ENCODE results near the gene ARHGEF18. TPM values are rescaled to one million over a fixed set of nuclear protein-coding genes. Genes with fewer than 3 reads are reported as not detected.
A peak's percentile ranks its signal among the peaks of the same experiment; 100 is the strongest.
"Not testable (repeated sequence)": the region's sequence is repeated elsewhere in the genome, so short reads cannot be mapped to it uniquely, and the experiment has no call there.

ARHGEF18 gene
- total RNA-seq, 2 donors from 2014 or later, result 42.3 to 56.3 TPM

- Mint-ChIP-seq H3K9me3 (no peaks in the 10 kb centered on the region), H3K36me3 (no peaks in the 10 kb centered on the region)
Observed at GRCh38 chr19:7333198-7334118, 15.3 kb upstream of the ARHGEF18 start.

GRCh38 chr19:7336321-7336973 is 12.3 kb upstream of the ARHGEF18 start:
- H3K4me1 Mint-ChIP-seq (ENCODE audit: low read depth in 2 of 2), result peaks cover 31 to 42% of the 10 kb centered on the region in 2 donors
- peaks cover 11 to 14% of the 10 kb centered on the region in 2 donors for H3K27me3 Mint-ChIP-seq
- H3K36me3 Mint-ChIP-seq, result no peaks in the 10 kb centered on the region
- H3K27ac Mint-ChIP-seq, result peak overlapping the region in 1 of 2 donors; percentile 85
- DNase-seq (ENCODE audit: low spot score) (no peak), ATAC-seq (no peak)
- H3K9me3 Mint-ChIP-seq, result no peaks in the 10 kb centered on the region
- H3K4me3 Mint-ChIP-seq, result peak overlapping the region; percentile 67

More at GRCh38 chr19:7333198-7334118, 15.3 kb upstream of the ARHGEF18 start:
- no peak for ATAC-seq
- H3K27me3 Mint-ChIP-seq, result peaks cover 11 to 14% of the 10 kb centered on the region in 2 donors
- no peak for DNase-seq (ENCODE audit: low spot score)
- peaks cover 22 to 31% of the 10 kb centered on the region in 2 donors for H3K4me1 Mint-ChIP-seq (ENCODE audit: low read depth in 2 of 2)
- H3K27ac Mint-ChIP-seq, result no peak overlapping the region
- no peak overlapping the region for H3K4me3 Mint-ChIP-seq

- peak; percentile 91 for ATAC-seq
- DNase-seq (ENCODE audit: low spot score), result peak; percentile 71
Observed at GRCh38 chr19:7337380-7338194, 11.2 kb upstream of the ARHGEF18 start.

GRCh38 chr19:7340959-7341837 is 7.5 kb upstream of the ARHGEF18 start:
- peak; percentile 32 to 53 for ATAC-seq
- no peaks in the 10 kb centered on the region for H3K9me3 Mint-ChIP-seq
- peak overlapping the region; percentile 15 for H3K4me3 Mint-ChIP-seq
- peaks cover 0 to 6% of the 10 kb centered on the region in 2 donors for H3K27me3 Mint-ChIP-seq
- H3K36me3 Mint-ChIP-seq, result no peaks in the 10 kb centered on the region
- peaks cover 46% of the 10 kb centered on the region in 2 donors for H3K4me1 Mint-ChIP-seq (ENCODE audit: low read depth in 2 of 2)
- DNase-seq (ENCODE audit: low spot score), result peak; percentile 79
- peak overlapping the region in 1 of 2 donors; percentile 69 for H3K27ac Mint-ChIP-seq

More at GRCh38 chr19:7337380-7338194, 11.2 kb upstream of the ARHGEF18 start:
- peak overlapping the region; percentile 67 for H3K4me3 Mint-ChIP-seq
- peaks cover 11 to 14% of the 10 kb centered on the region in 2 donors for H3K27me3 Mint-ChIP-seq
- no peaks in the 10 kb centered on the region for H3K36me3 Mint-ChIP-seq
- no peaks in the 10 kb centered on the region for H3K9me3 Mint-ChIP-seq
- H3K27ac Mint-ChIP-seq, result peak overlapping the region; percentile 7 to 85
- H3K4me1 Mint-ChIP-seq (ENCODE audit: low read depth in 2 of 2), result peaks cover 34 to 42% of the 10 kb centered on the region in 2 donors

- Mint-ChIP-seq H3K27ac (peak overlapping the region in 1 of 2 donors; percentile 34), H3K27me3 (peaks cover 0 to 1% of the 10 kb centered on the region in 2 donors), H3K36me3 (no peaks in the 10 kb centered on the region), H3K9me3 (no peaks in the 10 kb centered on the region), H3K4me1 (ENCODE audit: low read depth in 2 of 2) (peaks cover 46% of the 10 kb centered on the region in 2 donors), H3K4me3 (no peak overlapping the region)
- no peak for DNase-seq (ENCODE audit: low spot score)
- no peak for ATAC-seq
Observed at GRCh38 chr19:7342143-7342542, 6.6 kb upstream of the ARHGEF18 start.

GRCh38 chr19:7346488-7346971 is 2.2 kb upstream of the ARHGEF18 start:
- DNase-seq (ENCODE audit: low spot score) (no peak), ATAC-seq (no peak)
- no peaks in the 10 kb centered on the region for H3K36me3 Mint-ChIP-seq
- peak overlapping the region; percentile 32 for H3K4me3 Mint-ChIP-seq
- peaks cover 3% of the 10 kb centered on the region for H3K9me3 Mint-ChIP-seq
- H3K4me1 Mint-ChIP-seq (ENCODE audit: low read depth in 2 of 2), result peaks cover 46 to 54% of the 10 kb centered on the region in 2 donors
- no peaks in the 10 kb centered on the region for H3K27me3 Mint-ChIP-seq
- H3K27ac Mint-ChIP-seq, result peak overlapping the region; percentile 24 to 73

- not testable (repeated sequence) for H3K36me3 Mint-ChIP-seq
- H3K27ac Mint-ChIP-seq, result peak overlapping the region in 1 of 2 donors; percentile 24
Observed at GRCh38 chr19:7346997-7347396, 1.7 kb upstream of the ARHGEF18 start.

GRCh38 chr19:7349231-7349591 is 474 bp downstream of the ARHGEF18 start:
- DNase-seq (ENCODE audit: low spot score) (no peak), ATAC-seq (no peak)
- Mint-ChIP-seq H3K4me1 (ENCODE audit: low read depth in 2 of 2) (peaks cover 49 to 63% of the 10 kb centered on the region in 2 donors), H3K36me3 (peaks cover 7% of the 10 kb centered on the region), H3K4me3 (peak overlapping the region; percentile 87), H3K9me3 (peaks cover 9% of the 10 kb centered on the region), H3K27ac (peak overlapping the region; percentile 89 to 96), H3K27me3 (no peaks in the 10 kb centered on the region)

More at GRCh38 chr19:7346997-7347396, 1.7 kb upstream of the ARHGEF18 start:
- H3K9me3 Mint-ChIP-seq; ATAC-seq; H3K27me3 Mint-ChIP-seq; DNase-seq (ENCODE audit: low spot score): not testable (repeated sequence)
- Mint-ChIP-seq H3K4me3 (peak overlapping the region; percentile 32), H3K4me1 (ENCODE audit: low read depth in 2 of 2) (peaks cover 49 to 56% of the 10 kb centered on the region in 2 donors)

- no peaks in the 10 kb centered on the region for H3K27me3 Mint-ChIP-seq
Observed at GRCh38 chr19:7349961-7350711, 1.4 kb downstream of the ARHGEF18 start.

GRCh38 chr19:7351861-7352260 is 3.1 kb downstream of the ARHGEF18 start:
- Mint-ChIP-seq H3K27ac (peak overlapping the region in 1 of 2 donors; percentile 7), H3K36me3 (peaks cover 7% of the 10 kb centered on the region), H3K9me3 (peaks cover 9% of the 10 kb centered on the region), H3K4me3 (peak overlapping the region; percentile 24), H3K27me3 (no peaks in the 10 kb centered on the region), H3K4me1 (ENCODE audit: low read depth in 2 of 2) (peaks cover 42 to 52% of the 10 kb centered on the region in 2 donors)
- ATAC-seq (no peak), DNase-seq (ENCODE audit: low spot score) (no peak)

More at GRCh38 chr19:7349961-7350711, 1.4 kb downstream of the ARHGEF18 start:
- peak overlapping the region; percentile 89 to 96 for H3K27ac Mint-ChIP-seq
- H3K36me3 Mint-ChIP-seq, result peaks cover 7% of the 10 kb centered on the region
- DNase-seq (ENCODE audit: low spot score) (no peak), ATAC-seq (peak; percentile 29 to 53)
- peaks cover 9% of the 10 kb centered on the region for H3K9me3 Mint-ChIP-seq
- peak overlapping the region; percentile 87 for H3K4me3 Mint-ChIP-seq
- peaks cover 53 to 69% of the 10 kb centered on the region in 2 donors for H3K4me1 Mint-ChIP-seq (ENCODE audit: low read depth in 2 of 2)

GRCh38 chr19:7355151-7355820 is 6.5 kb downstream of the ARHGEF18 start:
- no peak for DNase-seq (ENCODE audit: low spot score)
- Mint-ChIP-seq H3K4me1 (ENCODE audit: low read depth in 2 of 2) (peaks cover 36 to 44% of the 10 kb centered on the region in 2 donors), H3K27me3 (no peaks in the 10 kb centered on the region), H3K27ac (no peak overlapping the region), H3K4me3 (no peak overlapping the region), H3K9me3 (peaks cover 13% of the 10 kb centered on the region), H3K36me3 (peaks cover 7% of the 10 kb centered on the region)
- ATAC-seq, result peak in 1 of 2 donors; percentile 32

Data from natural killer cell treated with Interleukin-12 subunit alpha and Interleukin-12 subunit beta and Interleukin-15 and Interleukin-18, amount 100 ng/mL, for 72 hours (primary cell).